AG20443 (cell line): ENCODE measurements around the gene ZSCAN21.
"Not testable (repeated sequence)": the region's sequence is repeated elsewhere in the genome, so short reads cannot be mapped to it uniquely, and the experiment has no call there.

ENCODE experiments used
- DNase-seq: peaks from one replicate; pipeline ENCODE4 v3.0.0; 2012; ENCODE audit warnings: low spot score, mixed read lengths

Gene ZSCAN21

GRCh38 chr7:100049441-100050291 is at the start of gene ZSCAN21:
ZSCAN21 (plus strand) TSS chr7:100049774; CDS start chr7:100057007, 7,233 bp downstream.
- DNase-seq: peak; percentile 97

DNA sequence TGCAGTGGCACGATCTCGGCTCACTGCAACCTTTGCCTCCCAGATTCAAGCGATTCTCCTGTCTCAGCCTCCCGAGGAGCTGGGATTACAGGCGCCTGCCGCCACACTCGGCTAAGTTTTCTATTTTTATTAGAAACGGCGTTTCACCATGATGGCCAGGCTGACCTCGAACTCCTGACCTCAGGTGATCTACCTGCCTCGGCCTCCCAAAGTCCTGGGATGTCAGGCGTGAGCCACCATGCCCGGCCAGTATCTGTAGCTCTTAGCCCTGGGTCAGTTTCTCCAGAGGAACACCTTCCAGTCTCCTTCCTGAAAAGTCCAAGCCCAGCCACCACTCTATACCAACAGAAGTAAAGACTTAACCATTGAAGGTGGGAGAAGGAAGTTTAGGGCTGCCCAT is 49.3 kb upstream of the ZSCAN21 start:
- no peak for DNase-seq

- no peak for DNase-seq
These were observed 45.6 kb upstream of the ZSCAN21 start for GRCh38 chr7:100003711-100004661.

DNA sequence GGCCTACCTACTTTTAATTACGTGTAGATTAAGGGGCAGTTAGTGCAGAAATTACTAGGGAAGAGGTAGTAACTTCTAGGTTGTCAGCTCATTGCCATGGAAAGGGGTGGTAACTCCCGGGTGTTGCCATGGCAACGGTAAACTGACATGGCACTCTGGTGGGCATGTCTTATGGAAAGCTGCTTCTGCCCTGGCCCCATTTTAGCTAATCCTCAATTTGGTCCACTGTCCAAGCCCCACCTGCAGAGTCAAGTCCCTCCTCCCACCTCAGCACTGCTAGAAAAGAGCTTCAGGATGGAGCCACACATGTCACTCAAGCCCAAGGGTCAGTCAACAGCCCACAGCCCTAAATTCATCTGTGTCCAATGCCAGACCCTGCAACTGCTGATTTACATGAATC is 41.7 kb upstream of the ZSCAN21 start:
- no peak for DNase-seq

DNA sequence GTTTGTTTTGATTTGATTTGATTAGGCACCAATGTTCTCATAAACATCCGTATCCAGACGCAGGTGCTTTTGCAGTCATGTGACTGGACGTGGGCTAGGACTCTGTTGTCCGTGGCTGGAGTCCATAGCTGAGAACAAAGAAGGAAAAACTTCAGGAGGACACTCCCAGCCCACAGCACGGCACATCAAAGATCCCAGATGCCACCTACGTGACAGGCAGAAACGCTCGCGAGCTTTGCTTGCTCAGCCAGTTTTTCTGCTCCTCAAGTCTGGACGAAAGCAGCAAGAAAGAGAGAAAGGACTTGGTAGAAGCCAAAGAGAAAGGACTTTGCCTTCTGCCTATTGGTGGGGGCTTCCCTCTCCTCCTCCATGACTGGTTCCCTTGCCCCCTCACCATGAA is 41.0 kb upstream of the ZSCAN21 start:
- no peak for DNase-seq

- DNase-seq: not testable (repeated sequence)
These were observed 39.6 kb upstream of the ZSCAN21 start for GRCh38 chr7:100009952-100010351.

GRCh38 chr7:100010901-100011300 is 38.7 kb upstream of the ZSCAN21 start:
- DNase-seq: no peak

DNA sequence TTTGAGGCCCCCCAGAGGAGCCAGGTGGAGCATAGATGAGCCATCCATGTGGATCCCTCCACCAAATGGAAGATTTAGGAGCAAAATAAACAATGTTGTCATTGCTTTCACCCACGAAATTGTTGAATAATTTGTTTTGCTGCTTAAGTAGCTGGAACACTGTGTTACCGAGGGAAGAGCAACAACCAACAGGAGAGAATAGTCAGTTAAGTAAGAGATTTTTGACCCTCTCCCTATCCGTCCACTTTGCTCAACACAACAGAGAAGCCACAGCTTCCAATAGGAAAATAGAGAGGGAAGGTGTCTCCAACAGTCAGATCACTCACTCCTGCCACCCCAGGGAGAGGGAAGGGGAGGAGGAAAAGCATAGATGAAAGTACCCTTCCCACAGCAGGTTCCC is 38.1 kb upstream of the ZSCAN21 start:
- no peak for DNase-seq

GRCh38 chr7:100012385-100013327 is 36.9 kb upstream of the ZSCAN21 start:
- not testable (repeated sequence) for DNase-seq

DNA sequence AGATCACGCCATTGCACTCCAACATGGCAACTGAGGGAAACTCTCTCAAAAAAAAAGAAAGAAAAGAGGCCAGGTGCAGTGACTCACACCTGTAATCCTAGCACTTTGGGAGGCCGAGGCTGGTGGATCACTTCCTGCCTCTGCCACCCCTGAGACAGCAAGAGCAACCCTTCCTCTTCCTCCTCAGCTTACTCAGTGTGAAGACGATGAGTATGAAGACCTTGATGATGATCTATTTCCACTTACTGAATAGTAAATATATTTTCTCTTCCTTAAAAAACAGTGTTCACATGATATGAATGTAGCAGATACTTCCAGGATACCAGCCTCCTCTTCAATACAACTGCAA is 36.3 kb upstream of the ZSCAN21 start:
- no peak for DNase-seq

DNA sequence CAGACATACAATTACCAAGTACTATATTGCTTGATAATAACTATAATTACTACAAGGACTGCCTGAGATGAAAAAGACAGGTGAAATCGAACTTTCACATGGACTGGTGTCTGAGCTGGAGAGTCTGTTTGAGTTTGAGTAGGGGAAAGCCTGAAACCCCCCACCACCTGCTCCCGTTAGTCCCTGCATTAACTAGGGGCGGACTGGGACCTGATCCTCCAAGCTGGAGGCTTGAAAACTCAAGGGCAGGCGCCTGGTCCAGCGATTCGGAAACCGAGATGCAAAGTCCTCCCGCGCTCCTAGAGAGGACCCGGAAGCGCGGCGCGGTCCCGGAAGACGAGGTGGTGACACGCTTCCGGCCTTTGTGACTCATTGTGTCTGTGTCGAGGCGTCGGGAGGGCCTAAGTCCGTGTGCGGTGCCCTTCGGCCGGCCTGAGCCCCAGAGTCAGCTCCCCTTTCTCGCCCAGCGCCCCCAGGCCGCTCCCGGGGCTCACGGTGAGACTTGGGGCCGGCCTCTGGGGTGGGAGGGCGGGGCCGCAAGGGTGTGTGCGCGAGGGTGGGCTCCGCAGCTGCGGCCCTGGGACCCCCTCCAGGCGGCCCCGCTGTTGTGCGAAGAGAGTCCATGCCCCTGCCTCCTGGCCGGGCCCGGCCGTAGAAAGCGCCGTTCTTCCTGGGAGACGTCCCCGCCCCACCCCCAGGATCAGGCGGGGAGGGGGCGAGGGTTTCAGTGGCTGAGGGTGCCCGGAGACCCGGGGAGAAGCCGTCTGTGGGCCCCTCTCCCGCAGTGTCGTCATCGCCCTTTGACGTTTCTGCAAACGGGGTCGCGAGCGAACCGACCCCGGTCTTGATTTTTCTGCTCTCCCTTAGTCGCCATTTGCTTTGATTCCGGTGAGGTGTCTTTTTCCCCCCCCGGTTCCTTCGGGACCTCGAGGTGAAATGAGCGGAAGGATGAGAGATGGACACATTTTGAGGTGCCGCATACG is 34.1 kb upstream of the ZSCAN21 start, which contains the start of gene ZKSCAN1:
Gene ZKSCAN1, plus strand, starts transcription at position 365 of the 983 bp plus-strand sequence. CDS start 7,911 bp downstream, outside the sequence.
- peak; percentile 99 for DNase-seq

DNA sequence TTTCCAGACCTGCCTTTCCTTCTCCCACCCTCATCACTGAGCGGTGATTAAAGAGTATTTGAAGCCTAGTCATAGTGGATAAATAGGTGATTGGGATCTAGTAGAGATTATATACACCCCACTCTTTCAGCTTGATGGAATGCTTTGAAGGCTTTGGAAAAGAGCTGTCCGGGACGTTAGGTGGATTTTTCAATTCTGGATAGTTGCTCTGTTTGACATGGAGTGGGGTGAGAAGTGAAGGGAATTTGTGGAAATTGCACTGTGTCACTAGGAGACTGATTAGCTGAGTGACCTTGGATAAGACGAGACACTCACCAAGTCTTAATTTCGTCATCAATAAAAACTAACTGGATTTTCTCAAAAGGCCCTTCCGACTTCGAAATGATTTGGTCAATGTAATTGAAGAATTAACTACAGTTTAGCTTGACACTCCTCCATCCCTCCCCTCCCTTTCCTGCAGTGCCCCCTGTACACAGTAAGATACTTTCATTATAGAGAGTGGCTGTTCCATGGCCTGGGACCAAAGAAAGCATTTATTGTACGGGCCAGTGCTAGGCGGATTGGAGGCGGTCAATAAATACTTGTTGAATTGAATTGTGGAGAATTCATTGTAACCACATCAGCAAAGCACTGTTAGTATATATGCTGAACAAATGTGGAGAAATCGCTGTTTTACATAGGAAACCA is 33.2 kb upstream of the ZSCAN21 start:
- DNase-seq: no peak

GRCh38 chr7:100017300-100017699 is 32.3 kb upstream of the ZSCAN21 start:
- DNase-seq: no peak

DNA sequence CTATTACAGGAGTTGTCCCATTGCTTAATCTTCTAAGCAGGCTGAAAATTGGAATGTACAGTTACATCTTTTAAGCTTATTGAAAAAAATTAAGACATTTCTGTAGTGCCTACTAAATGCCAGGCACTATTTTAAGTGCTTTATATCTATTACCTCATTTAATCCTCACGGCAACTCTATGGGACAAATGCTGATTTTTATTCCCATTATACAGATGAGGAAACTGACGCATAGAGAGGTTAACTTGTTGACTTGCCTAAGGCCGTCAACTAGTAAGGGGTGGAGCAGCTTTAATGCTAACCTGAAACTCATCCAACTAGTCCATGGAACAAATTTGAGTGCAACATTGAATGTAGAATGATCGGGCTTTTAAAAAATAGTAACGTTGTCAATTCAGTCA is 31.7 kb upstream of the ZSCAN21 start:
- DNase-seq: no peak

DNA sequence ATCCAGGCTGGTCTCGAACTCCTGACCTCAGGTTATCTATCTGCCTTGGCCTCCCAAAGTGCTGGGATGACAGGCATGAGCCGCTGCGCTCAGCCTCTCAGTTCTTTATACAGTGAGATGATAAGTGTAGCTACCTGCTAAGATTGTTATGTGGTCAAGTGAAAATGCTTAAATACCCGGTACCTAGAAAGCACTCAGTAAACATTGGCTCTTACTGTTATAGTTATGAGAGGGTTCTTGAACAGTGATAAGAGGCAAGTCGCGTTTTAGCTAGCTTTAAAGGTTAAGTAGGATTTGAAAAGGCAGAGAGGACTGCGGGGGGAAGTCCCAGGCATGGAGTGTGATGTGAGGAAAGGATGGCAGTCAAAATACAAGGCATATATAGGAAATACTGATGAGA is 29.7 kb upstream of the ZSCAN21 start:
- no peak for DNase-seq

DNA sequence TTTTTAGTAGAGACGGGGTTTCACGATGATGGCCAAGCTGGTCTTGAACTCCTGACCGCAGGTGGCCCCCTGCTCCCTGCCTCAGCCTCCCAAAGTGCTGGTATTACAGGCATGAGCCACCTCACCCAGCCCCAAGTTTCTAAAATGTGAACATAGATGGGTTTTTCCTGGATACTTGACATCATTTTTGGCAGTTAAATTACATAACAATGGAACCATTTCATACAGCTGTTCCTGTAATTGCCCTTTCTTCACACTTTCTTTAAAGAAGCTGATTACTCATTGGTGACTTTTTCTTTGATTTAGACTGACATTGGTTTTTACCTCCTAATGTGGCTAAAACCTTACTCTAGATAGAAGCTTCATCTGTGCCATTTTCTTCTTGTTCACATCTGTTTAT is 28.3 kb upstream of the ZSCAN21 start:
- no peak for DNase-seq

- DNase-seq: no peak
These were observed 27.0 kb upstream of the ZSCAN21 start for GRCh38 chr7:100022621-100023020.

- no peak for DNase-seq
These were observed 26.0 kb upstream of the ZSCAN21 start for GRCh38 chr7:100023526-100023925.

DNA sequence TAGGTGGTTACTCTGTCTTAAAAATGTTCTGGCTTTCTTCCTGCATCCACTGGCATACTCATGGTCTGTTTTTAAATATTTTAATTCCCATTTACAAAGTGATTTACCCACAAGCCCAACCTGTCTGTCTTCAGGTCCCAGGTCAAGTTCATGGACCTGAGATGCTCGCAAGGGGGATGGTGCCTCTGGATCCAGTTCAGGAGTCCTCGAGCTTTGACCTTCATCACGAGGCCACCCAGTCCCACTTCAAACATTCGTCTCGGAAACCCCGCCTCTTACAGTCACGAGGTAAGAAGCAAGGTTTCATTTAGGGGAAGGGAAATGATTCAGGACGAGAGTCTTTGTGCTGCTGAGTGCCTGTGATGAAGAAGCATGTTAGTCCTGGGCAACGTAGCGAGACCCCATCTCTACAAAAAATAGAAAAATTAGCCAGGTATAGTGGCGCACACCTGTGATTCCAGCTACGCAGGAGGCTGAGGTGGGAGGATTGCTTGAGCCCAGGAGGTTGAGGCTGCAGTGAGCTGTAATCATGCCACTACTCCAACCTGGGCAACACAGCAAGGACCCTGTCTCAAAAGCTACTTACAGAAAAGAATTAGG is 25.5 kb upstream of the ZSCAN21 start:
- DNase-seq: no peak
